OCI-M1 (cell line): ENCODE data around the gene ALKBH5.
"Not testable (repeated sequence)": the region's sequence is repeated elsewhere in the genome, so short reads cannot be mapped to it uniquely, and the experiment has no call there.

ENCODE experiments used
- DNase-seq: peaks from one replicate; lab custom pipeline; 2025; lab: John Stamatoyannopoulos, UW

The ALKBH5 gene

DNA sequence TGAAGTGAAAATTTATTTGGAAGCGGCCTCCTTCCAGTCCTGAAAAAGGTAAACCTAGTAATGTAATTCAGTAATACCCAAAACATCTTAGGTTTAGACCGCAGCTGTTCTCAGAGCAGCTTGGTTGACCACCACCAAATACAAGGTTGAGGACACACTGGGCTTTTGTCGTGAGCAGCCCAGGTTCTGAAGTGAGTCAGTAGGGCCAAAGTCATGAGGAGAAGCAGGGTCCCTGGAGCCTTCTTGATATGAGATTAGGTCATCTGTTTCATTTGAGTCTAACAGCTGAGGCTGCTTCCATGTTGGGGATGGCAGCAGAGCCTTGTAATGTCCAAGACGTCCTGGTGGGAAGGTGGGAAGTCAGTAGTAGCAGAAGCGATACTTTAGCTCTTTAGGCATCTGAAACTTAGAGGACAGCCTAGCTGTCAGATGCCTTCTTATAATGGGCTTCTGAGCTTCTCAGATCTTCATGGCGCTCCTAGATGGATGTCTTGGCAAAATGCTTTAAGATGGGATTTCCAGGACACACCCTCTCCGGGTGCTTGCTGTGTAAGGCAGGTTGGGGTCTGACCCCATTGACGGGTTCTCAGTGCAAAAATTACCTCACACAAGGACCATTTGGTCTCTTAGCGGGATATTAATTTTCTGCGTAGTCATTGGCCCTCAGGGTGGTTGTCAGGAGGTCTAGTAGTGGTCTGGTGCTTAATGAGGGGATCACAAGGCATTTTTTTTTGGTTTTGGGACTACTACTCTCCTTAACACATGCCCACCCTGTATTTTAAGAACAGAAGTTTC is 2.4 kb downstream of the ALKBH5 start:
- peak; percentile 26 for DNase-seq

DNA sequence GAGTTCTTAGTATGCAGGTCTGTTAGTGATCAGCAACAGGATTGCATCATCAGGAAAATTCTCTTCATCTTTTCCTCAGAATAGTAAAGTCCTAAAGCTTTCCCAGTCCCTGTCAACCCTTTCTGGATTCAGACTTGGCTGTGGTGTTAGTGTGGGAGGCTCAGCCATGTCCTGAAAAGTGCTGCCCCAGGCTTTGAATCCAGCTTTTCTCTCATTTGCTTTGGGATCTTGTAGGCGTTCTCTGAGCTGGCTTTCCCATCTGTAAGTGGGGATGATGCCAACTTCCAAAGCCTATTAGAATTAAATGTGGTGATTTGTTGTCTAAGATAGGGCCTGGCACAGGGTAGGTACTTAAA is 3.0 kb downstream of the ALKBH5 start:
- DNase-seq, result no peak

DNA sequence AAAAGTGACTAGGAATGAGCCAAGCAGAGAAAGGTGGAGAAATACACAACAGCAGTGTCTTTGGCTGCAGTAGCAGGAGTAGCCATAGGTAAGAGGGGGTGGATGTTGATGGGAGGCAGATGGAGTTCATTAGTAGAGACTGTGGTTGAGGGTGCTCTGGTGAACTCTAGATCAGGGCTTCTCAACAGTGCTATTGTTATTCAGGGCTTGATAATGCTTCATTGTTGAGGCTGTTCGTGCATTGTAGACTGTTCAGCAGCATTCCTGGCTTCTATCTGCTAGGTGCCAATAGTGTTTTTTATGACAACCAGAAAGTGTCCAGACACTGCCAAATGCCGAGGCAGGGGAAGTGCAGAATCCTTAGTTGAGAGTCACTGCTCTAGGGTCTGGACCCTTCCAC is 3.6 kb downstream of the ALKBH5 start:
- DNase-seq, result no peak

DNA sequence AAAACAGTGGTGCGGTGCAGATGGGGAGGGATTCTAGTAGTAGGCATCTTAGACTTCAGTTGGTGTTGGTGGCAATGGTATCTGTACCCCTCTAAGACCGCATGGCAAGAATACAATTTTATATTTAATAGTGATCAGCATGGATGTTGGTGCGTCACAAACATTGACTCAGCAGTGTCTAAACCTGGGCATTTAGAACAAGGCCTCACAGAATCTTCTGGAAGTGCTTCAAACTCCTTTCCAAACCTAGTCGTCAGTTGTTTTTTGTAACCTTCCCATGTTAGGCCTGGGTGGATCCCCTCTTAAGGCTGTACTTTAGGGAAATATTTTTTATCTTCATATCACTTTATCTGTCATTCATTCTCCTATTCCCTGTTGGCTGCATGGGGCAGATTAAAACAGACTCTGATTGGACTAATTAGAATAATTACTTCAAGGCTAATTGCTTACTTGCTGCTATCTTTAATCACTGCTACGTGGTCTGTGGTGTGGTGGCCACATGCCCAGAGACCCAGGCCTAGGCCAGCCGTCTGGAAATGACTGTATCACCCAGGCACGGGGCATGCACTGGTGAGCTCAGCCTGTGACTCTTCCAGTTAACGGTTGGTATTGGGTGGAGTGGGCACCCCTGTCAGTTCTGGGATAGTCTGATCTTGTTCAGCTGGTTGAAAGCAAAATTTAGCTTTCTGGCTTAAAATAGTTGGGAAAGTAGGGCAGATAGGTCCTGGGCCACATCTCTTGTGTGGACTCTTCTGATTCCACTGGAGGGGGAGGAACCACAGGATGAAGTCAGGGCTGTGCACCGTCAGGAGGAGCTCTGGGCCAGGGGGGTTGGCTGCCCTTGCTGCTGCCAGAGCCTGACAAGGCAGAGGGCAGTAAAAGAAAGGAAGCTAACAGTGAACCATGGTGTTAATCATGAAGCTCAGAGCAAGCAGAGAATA is 4.5 kb downstream of the ALKBH5 start:
- DNase-seq, result no peak

DNA sequence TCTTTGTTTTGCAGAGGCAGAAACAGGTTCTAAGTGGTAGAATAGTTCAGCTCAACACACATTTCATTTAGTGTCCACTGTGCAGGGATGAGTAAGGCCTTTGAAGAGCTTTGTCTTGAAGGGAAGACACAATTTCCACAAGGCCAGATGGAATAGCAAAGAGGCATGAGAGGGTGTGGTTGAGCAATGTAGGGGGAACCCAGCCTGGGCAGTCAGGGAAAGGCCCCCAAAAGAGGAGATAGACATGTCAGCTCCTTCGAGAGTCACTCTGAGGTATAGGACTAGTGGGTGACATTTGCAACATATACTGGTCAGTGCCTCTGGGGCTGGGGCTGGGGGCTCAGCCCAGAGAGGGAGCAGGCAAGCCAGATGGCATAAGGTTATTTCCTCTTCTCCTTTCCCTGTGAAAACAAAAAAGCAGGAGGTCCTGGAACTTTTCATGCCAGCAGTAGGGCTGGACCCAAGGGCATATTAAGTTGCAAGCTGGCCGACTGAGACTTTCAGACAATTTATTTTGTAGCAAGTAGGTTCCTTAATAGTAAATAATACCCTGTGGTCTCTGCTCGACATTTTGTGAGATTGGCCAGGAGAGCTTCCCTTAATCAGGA is 7.1 kb downstream of the ALKBH5 start:
- no peak for DNase-seq

DNA sequence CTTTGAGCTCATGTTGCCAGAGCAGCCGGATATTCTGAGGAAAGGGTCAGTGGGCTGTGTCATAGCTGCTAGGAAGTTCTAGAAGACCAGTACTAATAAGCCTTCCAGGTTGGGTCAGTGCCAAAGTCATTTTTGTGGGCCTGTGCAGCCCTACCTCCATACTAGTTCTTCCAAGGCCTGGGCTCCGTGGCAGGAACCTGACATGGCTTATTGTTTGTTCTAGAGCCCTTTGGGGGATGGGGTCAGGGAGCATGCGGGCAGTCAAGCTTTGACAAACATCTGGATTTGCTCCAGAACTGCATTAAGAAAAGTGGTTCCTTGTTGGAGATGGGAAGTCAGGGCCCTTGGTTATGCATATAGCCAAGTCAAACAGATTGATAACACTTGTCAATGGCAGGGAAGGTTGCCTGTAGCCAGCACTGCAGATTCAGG is 7.6 kb downstream of the ALKBH5 start:
- DNase-seq, result no peak

DNA sequence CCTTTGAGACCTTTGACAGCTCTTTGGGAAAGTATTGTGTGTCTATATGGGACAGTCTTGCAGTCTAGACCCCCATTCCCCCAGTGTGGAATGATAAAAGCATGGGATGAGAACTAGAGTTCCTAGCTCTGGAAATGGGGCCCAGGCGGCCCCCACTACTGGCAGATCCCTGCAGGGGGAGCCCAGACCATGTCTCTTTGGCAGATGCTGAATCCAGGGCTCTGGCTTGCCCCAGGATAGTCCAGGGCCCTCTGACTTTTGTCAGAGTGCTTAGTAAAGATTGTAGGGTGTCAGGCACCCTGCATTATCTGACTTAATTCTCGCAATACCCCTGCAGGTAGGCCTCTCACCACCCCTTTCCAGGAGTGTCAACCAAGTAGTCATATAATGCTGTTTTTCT is 8.3 kb downstream of the ALKBH5 start:
- DNase-seq, result no peak

DNA sequence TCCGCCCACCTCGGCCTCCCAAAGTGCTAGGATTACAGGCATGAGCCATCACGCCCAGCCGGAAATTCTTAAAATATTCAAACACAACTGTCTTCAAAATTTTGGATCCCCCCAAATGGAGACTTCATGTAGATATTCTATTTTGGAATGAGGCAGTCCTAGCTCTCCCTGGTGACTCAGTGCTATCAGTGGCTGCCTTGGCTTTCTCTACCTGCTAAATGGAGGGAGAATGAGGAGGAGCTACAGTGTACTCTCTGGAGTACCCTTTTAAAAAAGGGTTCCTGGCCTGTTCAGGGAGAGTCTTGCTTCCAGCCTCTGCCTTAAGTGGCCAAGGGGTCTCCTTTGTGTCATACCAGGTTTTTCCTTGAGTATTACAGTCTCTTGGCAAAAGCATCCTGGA is 10.8 kb downstream of the ALKBH5 start:
- no peak for DNase-seq

DNA sequence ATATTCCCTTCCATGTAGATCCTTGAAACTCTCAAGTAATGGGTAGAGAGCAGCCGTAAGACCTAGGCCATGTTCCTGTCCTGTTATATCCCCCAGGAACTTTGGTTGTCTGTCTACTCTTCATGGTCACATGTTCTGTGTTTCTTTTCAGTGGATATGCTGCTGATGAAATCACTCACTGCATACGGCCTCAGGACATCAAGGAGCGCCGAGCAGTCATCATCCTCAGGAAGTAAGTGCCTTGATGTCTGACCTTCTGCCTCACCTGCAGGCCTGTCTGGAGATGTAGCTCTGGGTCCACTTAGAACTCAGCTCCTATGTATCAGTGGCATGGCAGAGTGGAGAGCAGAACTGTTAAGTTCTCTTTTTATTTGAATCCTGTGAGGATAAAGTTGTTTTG is 11.2 kb downstream of the ALKBH5 start:
- DNase-seq, result no peak

DNA sequence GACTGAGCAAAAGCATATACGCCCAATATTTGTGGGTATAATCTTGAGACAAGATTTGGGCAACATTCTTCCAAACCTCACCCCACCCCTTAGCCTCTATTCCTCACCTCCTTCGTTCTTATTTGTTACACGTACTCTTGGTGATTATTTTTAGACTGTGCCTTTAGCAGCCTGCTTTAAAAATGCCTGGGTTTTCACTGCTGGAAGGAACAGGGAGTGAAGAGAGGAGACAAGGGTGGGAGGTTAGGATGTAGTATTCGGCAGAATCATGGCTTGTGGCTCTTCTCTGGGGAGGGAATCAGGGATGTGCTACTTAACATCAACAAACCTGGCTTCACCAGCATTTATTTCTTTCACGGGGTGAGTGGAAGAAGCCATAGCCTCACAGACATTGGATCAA is 11.6 kb downstream of the ALKBH5 start:
- no peak for DNase-seq

DNA sequence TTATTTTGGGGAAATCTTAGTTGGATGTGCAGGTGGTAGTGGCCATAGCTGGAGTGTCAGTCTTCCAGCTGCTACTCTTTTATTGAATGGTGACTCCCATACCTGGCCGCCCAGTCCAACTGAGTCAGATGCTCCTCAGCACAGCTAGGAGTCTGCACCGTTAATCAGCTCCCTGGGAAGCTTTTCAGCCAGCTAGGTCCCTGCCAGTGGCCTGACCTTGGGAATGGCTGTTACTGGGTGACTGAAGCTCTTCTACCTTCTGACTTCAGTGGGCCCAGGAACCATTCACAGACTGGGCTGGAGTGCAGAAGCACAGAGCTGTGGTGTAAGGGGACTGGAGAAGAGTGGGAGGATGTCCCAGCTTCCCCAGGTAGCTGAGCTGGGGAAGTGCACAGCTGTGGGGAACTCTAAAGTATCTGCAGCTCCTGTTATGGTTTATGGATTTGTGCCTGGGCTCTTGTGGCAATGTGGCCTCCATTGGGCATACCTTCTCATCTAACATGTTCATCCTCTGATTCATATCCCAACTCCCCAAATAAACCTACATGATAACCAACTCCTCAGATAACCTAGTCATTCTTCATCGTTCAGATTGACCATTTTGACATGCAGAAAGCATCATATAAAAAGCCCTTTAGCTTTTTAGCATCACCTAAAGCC is 14.0 kb downstream of the ALKBH5 start:
- no peak for DNase-seq

DNA sequence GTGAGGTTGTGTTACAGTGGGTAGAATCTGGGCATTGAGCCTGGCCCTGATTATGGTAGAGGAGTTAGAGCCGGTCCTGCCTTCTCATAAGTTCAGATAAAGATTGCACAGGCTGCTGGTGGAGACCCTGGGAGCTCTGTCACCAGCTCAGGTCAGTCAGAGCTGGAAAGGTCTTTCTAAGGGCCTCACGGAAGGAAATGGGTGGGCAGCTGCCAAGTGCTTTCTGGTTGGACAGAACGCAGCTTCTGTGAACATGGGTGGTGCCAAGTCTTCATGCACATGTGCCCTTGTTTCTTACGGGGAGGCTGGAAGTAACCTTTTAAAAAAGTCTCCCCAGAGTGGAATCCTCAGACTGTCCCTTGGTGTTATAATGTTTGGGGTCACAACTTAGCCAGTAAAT is 14.9 kb downstream of the ALKBH5 start:
- no peak for DNase-seq

DNA sequence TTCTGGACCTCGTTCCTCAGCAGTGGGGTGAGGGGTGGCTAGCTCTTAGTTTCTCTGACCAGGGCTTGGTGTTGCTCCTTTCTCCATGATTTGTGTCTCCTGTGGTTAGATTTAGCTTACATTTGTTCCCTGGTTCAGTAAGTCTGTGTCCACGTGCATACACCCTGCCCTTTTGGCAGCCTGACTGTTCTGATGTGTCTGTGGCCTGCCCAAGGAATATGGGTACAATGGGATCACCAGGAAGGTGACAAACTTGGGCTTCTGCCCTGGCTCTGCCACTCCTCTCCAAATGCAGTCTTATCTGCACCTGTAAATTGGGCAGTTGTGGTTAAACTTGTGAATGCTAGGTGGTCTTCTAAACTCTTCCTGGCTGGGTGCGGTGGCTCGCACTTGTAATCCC is 17.5 kb downstream of the ALKBH5 start:
- no peak for DNase-seq

DNA sequence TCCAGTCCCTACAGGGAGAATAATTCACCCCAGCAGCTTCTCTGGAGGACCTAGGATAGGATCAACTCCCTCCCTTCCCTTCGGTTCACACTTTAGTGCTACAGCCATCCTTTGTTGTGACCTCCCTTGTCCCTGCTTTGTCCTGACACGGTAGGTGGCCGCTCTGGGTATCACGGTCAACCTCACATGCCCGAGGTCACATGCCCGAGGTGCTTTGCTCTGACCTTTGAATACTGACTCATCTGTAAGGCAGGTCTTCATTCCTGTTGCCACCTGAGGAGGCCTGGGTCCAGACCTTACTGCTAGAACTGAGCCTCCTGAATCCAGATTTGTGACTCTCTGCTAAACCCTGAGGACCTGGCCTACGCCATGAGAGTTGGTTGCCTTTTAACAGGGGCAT is 19.7 kb downstream of the ALKBH5 start:
- DNase-seq, result no peak

DNA sequence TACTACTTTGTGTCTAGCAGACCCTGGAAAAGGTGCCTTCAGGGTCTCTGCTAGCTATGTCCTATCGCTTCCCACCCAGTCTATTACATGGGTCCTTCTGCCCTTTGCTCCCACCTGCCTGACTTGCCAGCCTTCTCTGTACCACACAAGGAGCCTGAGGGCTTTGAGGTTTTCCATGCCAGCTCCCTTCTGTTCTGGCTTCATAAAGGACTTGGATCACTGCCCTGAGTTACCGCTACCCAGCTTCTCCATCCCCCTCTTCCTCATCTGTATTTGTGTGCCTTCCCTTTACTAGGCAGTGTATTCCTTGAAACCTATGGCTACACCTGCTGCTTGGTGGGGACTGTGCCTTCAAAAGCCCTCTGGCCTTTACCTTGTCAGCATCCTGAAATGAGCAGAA is 22.2 kb downstream of the ALKBH5 start:
- no peak for DNase-seq

DNA sequence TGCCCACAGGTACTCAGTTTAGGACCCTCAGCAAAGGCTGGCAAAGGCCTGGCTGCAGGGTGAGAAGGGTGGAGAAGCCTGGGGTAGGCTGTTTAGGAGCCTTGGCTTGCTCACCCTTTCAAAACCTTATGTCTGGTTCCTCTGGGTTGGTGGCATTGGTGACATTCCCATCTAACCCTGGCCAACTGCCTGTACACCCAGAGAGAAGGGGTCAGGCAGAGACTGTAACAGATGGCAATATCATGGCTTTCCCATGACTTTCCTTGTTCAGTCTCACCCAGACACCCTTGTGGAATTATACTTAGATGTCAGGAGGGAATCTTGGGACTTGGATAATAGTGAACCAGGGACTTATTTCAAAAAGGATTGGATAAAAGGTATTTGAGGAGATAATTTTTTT is 23.3 kb downstream of the ALKBH5 start:
- no peak for DNase-seq

DNA sequence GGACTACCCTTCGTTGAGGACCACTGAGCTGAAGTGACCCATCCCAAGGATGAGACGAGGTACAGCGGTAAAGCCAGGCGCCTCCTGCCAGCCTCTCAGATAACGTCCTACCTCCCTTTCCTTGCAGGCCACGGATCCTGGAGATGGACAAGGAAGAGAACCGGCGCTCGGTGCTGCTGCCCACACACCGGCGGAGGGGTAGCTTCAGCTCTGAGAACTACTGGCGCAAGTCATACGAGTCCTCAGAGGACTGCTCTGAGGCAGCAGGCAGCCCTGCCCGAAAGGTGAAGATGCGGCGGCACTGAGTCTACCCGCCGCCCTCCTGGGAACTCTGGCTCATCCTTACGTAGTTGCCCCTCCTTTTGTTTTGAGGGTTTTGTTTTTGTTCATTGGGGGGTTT is 24.5 kb downstream of the ALKBH5 start:
- no peak for DNase-seq

DNA sequence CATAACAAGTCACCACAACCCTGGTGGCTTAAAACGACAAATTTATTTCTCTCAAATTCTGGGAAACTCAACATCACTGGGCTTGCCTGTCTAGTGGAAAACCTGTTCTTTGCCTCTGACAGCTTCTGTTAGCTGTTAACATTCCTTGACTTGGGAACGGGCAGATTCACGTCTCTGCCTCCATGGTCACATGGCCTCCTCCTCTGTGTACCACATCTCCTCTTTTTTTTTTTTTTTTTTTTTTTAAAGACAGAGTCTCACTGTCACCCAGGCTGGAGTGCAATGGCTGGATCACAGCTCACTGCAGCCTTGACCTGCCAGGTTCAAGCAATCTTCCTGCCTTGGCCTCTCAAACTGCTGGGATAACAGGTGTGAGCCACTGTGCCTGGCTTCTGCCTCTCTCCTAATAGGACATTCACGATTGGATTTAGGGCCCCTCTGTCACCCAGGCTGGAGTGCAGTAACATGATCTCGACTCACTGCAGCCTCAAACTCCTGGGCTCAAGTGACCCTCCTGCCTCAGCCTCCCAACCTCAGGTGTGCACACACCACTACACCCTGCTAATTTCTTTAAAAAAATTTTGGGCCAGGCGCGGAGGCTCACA is 30.1 kb downstream of the ALKBH5 start:
- no peak for DNase-seq

DNA sequence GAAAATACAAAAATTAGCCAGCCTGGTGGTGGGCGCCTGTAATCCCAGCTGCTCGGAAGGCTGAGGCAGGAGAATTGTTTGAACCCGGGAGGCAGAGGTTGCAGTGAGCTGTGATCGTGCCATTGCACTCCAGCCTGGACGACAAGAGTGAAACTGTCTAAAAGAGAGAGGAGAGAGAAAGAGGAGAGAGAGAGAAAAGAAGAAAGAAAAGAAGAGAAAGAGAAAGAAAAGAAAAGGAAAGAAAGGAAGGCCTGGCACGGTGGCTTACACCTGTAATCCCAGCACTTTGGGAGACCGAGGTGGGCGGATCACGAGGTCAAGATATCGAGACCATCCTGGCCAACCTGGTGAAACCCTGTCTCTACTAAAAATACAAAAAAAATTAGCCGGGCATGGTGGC is 33.3 kb downstream of the ALKBH5 start:
- not testable (repeated sequence) for DNase-seq

DNA sequence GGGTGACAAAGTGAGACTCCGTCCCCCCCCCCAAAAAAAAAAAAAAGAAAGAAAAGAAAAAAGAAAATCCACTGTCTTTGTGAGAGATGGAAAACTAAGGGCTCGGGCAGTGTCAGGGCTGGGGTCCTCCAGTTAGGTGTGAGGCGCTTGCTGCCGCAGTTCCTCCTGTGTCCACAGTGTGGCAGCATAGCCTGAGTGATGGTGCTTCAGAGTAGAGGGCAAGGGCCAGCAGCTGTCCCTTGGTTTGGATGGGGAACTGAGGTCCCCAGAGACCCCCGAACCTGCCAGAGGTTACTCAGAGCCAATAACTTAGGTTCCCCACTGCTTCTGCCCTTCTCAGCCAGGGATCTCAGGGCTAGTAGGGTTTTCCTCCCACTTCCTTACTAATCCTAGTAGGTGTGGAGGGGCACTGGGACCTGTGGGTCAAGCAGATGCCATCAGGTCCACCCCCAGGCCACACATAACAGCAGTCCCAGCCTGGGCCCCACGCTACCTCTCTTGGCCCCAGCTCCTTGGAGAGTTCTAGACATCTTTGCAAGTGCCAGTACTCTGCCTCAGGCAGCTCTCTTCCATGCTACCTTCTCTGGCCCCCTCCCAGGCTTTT is 33.9 kb downstream of the ALKBH5 start:
- DNase-seq, result peak; percentile 74

DNA sequence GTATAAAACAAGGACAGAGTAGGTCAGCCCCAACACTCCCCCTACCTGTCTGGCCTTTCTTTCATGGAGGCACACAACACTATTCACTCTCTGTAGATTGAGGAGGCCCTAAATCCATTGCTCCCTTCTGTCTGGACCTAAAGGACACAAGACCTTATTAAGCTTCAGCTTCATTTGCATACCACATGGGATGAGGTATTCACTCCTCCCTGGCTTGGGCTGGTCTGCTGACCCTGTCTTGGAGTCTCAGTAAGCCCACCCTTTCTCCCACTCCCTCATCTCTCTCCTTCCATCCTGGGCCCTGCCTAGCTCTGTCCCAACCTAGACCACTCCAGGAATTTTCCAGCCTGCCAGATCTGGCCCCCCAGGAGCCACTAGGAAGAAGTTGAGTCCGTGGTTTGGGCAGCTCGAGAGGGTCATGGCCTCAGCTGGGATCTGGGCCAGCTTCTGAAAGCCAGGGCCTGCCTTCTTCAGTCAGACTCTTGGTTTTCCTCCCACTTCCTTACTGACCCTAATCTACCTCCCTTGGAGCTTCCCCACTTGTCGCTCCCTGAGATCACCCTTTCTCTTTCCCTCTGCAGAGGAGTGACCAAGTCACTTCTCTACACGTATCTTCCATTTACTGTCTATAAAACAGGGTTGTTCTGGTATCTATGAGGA is 35.3 kb downstream of the ALKBH5 start:
- DNase-seq, result peak; percentile 7
